ENCODE data around the gene POMT2. TPM values are rescaled to one million over a fixed set of nuclear protein-coding genes. Genes with fewer than 3 reads are reported as not detected.

POMT2 gene, protein sequence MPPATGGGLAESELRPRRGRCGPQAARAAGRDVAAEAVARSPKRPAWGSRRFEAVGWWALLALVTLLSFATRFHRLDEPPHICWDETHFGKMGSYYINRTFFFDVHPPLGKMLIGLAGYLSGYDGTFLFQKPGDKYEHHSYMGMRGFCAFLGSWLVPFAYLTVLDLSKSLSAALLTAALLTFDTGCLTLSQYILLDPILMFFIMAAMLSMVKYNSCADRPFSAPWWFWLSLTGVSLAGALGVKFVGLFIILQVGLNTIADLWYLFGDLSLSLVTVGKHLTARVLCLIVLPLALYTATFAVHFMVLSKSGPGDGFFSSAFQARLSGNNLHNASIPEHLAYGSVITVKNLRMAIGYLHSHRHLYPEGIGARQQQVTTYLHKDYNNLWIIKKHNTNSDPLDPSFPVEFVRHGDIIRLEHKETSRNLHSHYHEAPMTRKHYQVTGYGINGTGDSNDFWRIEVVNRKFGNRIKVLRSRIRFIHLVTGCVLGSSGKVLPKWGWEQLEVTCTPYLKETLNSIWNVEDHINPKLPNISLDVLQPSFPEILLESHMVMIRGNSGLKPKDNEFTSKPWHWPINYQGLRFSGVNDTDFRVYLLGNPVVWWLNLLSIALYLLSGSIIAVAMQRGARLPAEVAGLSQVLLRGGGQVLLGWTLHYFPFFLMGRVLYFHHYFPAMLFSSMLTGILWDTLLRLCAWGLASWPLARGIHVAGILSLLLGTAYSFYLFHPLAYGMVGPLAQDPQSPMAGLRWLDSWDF
- 10 to 100 TPM in 1 of 2 donors, 1 to 10 TPM in 1; 9.7 to 11.5 TPM for total RNA-seq

- H3K27ac ChIP-seq = peak within 1 kb of the TSS; percentile 99
- peak; percentile 96 for DNase-seq (ENCODE audit: low spot score)
- no peaks in the 10 kb centered on the region for H3K27me3 ChIP-seq
- no peaks in the 10 kb centered on the region for H3K36me3 ChIP-seq
- TF ChIP-seq, protein P1, sequence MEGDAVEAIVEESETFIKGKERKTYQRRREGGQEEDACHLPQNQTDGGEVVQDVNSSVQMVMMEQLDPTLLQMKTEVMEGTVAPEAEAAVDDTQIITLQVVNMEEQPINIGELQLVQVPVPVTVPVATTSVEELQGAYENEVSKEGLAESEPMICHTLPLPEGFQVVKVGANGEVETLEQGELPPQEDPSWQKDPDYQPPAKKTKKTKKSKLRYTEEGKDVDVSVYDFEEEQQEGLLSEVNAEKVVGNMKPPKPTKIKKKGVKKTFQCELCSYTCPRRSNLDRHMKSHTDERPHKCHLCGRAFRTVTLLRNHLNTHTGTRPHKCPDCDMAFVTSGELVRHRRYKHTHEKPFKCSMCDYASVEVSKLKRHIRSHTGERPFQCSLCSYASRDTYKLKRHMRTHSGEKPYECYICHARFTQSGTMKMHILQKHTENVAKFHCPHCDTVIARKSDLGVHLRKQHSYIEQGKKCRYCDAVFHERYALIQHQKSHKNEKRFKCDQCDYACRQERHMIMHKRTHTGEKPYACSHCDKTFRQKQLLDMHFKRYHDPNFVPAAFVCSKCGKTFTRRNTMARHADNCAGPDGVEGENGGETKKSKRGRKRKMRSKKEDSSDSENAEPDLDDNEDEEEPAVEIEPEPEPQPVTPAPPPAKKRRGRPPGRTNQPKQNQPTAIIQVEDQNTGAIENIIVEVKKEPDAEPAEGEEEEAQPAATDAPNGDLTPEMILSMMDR (IDR thresholded peaks at IDR 0.05) = peak; percentile 51 to 71
- H3K9me3 ChIP-seq = no peaks in the 10 kb centered on the region
- peaks cover 0 to 35% of the 10 kb centered on the region in 2 donors for H3K4me1 ChIP-seq
- peak within 1 kb of the TSS; percentile 90 to 93 for H3K4me3 ChIP-seq
Measured at GRCh38 chr14:77320238-77320935, at the start of gene POMT2. Gene POMT2 (minus strand): TSS chr14:77320883. CDS start chr14:77320681, 202 bp downstream.

DNA sequence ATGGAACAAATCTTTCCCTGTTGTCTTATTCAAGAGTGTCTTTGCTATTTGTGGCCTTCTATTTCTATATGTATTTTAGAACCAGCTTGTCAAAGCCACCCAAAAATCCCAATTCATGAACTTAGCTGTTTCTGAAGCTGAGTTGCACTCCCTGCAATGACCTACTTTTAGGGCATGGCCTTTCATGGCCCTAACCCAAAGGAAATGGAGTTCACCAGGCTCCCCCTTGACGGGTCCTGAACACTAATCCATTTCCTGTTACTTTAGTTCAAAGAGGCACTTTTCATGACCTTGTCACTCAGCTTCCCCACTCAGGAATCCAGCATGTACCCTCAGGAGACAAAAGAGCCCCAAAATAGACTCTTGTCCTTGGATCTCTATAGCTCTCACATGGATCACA lies 48.6 kb upstream of the POMT2 start:
- no peak for DNase-seq (ENCODE audit: low spot score)
- Histone ChIP-seq H3K27me3 (no peaks in the 10 kb centered on the region), H3K27ac (no peak overlapping the region), H3K4me3 (no peak overlapping the region), H3K9me3 (no peaks in the 10 kb centered on the region), H3K4me1 (no peaks in the 10 kb centered on the region), H3K36me3 (no peaks in the 10 kb centered on the region)
- TF ChIP-seq, protein P1 (IDR thresholded peaks at IDR 0.05) = no peak

DNA sequence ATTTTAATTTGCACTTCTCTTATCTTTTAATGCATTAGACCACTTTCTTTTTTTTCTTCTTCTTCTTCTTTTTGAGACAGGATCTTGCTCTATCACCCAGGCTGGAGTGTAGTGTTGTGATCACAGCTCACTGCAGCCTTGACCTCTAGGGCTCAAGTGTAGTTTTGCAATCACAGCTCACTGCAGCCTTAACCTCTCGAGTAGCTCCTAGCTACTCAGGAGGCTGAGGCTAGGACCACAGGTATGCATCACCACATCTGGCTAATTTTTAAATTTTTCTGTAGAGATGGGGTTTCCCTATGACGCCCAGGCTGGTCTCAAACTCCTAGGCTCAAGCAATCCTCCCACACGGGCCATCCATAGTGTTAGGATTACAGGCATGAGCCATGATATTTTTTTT lies 43.5 kb upstream of the POMT2 start:
- Histone ChIP-seq H3K36me3 (no peaks in the 10 kb centered on the region), H3K27me3 (no peaks in the 10 kb centered on the region), H3K4me3 (no peak overlapping the region), H3K4me1 (no peaks in the 10 kb centered on the region), H3K27ac (no peak overlapping the region), H3K9me3 (no peaks in the 10 kb centered on the region)
- DNase-seq (ENCODE audit: low spot score) = no peak
- TF ChIP-seq, protein P1 (IDR thresholded peaks at IDR 0.05) = no peak

DNA sequence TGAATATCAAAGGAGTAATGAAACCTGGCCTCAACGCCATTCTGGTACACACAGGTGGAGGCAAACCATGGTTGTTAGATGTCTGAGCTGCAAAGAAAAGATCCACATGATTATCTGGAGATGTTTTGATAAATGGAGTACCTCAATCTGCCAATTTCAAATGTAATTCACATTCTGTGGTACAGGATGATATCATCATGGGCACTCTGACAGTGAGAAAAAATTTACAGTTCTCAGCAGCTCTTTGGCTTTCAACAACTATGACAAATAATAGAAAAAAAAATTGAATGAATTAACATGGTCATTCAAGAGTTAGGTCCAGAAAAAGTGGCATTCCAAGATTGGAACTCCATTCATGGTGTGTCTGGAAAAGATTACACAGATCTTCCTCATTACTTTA lies 38.9 kb upstream of the POMT2 start:
- no peak for DNase-seq (ENCODE audit: low spot score)
- no peaks in the 10 kb centered on the region for H3K27me3 ChIP-seq
- TF ChIP-seq, protein P1 (IDR thresholded peaks at IDR 0.05) = no peak
- H3K27ac ChIP-seq = no peak overlapping the region
- H3K4me1 ChIP-seq = no peaks in the 10 kb centered on the region
- H3K4me3 ChIP-seq = no peak overlapping the region
- no peaks in the 10 kb centered on the region for H3K9me3 ChIP-seq
- no peaks in the 10 kb centered on the region for H3K36me3 ChIP-seq

GRCh38 chr14:77356899-77357298 lies 36.2 kb upstream of the POMT2 start:
- H3K4me3 ChIP-seq = no peak overlapping the region
- H3K27ac ChIP-seq = no peak overlapping the region
- TF ChIP-seq, protein P1 (IDR thresholded peaks at IDR 0.05) = no peak
- no peak for DNase-seq (ENCODE audit: low spot score)
- H3K4me1 ChIP-seq = no peaks in the 10 kb centered on the region
- no peaks in the 10 kb centered on the region for H3K9me3 ChIP-seq
- no peaks in the 10 kb centered on the region for H3K27me3 ChIP-seq
- no peaks in the 10 kb centered on the region for H3K36me3 ChIP-seq

Measured in right atrium auricular region (tissue), 2 donors.